Ishikawa (cell line): ENCODE results near the gene MAST1.

Experiments used
- EGR1 ChIP-seq: IDR thresholded peaks from 2 replicates; pipeline ENCODE4 v1.6.1; 2012
- EP300 ChIP-seq: IDR thresholded peaks from 2 replicates; pipeline ENCODE4 v1.6.1; 2012; ENCODE audit warnings: borderline replicate concordance
- TAF1 ChIP-seq: IDR thresholded peaks from 2 replicates; pipeline ENCODE4 v1.6.1; 2012; ENCODE audit warnings: low read depth, mild to moderate bottlenecking
- TF ChIP-seq, protein P1 (sequence below): IDR thresholded peaks from 2 replicates; pipeline ENCODE4 v1.6.1; 2012; ENCODE audit warnings: low read depth, mild to moderate bottlenecking

GRCh38 chr19:12802267-12803106, 35.8 kb upstream of the MAST1 start:
- no peak for TF ChIP-seq TAF1
- TF ChIP-seq, protein P1, sequence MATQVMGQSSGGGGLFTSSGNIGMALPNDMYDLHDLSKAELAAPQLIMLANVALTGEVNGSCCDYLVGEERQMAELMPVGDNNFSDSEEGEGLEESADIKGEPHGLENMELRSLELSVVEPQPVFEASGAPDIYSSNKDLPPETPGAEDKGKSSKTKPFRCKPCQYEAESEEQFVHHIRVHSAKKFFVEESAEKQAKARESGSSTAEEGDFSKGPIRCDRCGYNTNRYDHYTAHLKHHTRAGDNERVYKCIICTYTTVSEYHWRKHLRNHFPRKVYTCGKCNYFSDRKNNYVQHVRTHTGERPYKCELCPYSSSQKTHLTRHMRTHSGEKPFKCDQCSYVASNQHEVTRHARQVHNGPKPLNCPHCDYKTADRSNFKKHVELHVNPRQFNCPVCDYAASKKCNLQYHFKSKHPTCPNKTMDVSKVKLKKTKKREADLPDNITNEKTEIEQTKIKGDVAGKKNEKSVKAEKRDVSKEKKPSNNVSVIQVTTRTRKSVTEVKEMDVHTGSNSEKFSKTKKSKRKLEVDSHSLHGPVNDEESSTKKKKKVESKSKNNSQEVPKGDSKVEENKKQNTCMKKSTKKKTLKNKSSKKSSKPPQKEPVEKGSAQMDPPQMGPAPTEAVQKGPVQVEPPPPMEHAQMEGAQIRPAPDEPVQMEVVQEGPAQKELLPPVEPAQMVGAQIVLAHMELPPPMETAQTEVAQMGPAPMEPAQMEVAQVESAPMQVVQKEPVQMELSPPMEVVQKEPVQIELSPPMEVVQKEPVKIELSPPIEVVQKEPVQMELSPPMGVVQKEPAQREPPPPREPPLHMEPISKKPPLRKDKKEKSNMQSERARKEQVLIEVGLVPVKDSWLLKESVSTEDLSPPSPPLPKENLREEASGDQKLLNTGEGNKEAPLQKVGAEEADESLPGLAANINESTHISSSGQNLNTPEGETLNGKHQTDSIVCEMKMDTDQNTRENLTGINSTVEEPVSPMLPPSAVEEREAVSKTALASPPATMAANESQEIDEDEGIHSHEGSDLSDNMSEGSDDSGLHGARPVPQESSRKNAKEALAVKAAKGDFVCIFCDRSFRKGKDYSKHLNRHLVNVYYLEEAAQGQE: no peak
- no peak for TF ChIP-seq EP300
- TF ChIP-seq EGR1: no peak
